SKM-1 (cell line): ENCODE results near the gene OSBP.
A peak's percentile ranks its signal among the peaks of the same experiment; 100 is the strongest.
"Not testable (repeated sequence)": the region's sequence is repeated elsewhere in the genome, so short reads cannot be mapped to it uniquely, and the experiment has no call there.

Experiments
- DNase-seq: peaks from one replicate; lab custom pipeline; 2025; ENCODE audit not compliant: unreplicated experiment; lab: John Stamatoyannopoulos, UW

The OSBP gene

DNA sequence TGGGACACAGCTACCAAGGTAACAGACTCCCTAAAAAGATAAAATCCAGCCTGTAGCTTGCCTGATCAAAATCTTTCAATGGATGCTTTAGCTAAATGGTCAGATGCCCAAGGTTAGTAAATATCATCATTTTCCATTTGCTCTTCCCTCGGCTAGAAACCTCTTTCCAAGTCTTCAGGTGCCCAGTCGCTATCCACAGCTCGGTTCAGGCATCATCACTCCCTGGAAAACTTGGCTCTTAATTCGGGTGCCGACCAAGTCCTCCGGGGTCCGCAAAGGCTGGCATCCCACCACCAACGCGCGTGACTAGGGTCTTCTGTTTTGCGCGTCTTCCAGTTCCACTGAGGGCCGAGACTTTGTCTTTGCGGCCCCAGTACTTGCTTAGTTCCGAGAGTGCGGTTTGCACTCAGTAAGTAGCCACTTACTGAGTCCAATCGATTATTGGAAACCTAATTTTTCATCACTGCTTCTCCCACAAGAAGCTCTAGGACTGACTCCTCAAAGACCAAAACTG lies 59.9 kb downstream of the OSBP start:
- DNase-seq, result no peak

- DNase-seq, result no peak
These were observed 62.3 kb downstream of the OSBP start for GRCh38 chr11:59553323-59553722.

GRCh38 chr11:59552844-59553243 lies 62.7 kb downstream of the OSBP start:
- DNase-seq, result no peak

GRCh38 chr11:59551659-59552521 lies 63.7 kb downstream of the OSBP start:
- no peak for DNase-seq

GRCh38 chr11:59550842-59551658 lies 64.5 kb downstream of the OSBP start:
- DNase-seq, result peak; percentile 95

GRCh38 chr11:59550368-59550841 lies 65.2 kb downstream of the OSBP start:
- DNase-seq, result peak; percentile 76

DNA sequence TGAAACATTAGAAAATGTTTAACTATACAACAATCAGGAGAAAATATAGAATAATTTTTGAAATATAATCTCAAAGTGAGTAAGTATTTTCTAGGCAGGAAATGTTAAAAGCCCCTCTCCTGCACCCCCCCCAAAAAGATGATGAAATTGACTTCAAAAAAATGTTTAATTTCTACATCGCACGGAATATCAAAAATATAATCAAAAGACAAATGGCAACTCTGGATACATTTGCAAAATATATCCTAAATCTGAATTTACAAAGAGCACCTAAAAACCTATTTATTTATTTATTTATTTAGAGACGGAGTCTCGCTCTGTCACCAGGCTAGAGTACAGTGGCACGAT lies 67.3 kb downstream of the OSBP start:
- DNase-seq, result no peak

GRCh38 chr11:59547605-59548308 lies 67.8 kb downstream of the OSBP start:
- not testable (repeated sequence) for DNase-seq

- no peak for DNase-seq
These were observed 70.2 kb downstream of the OSBP start for GRCh38 chr11:59545179-59546020.

GRCh38 chr11:59544869-59545178 lies 70.8 kb downstream of the OSBP start:
- no peak for DNase-seq

DNA sequence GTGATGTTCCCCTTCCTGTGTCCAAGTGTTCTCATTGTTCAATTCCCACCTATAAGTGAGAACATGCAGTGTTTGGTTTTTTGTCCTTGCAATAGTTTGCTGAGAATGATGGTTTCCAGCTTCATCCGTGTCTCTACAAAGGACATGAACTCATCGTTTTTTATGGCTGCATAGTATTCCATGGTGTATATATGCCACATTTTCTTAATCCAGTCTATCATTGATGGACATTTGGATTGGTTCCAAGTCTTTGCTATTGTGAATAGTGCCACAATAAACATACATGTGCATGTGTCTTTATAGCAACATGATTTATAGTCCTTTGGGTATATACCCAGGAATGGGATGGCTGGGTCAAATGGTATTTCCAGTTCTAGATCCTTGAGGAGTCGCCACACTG lies 71.9 kb downstream of the OSBP start:
- not testable (repeated sequence) for DNase-seq

DNA sequence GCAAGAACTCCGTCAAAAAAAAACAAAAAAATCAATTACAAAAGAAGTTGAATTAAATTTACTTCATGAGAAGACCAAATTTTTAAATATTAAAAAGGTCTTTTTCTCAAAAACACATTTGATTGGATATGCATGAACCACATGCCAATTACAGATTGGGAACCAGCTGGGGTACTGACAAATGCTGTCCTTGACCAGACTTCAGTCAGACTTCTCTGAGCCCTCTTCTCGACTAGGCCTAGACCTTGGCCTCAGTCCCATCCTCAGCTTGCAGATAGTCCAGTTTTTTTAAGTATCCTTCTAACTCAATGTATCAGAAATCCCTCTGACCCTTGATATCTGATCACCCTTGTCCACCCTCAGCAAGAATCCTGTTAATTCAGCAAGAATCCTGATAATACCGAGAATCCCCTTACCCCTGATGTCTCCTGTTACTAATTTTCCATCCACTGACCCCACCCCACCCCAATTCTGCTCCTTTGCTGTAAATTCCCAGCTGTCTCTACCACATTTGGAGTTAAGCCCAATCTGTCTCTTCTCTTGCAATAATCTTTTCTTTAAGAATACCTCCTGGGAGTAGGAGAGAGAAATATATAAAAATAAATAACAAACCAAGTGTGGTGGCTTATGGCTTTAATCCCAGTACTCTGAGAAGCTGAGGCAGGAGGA lies 73.3 kb downstream of the OSBP start:
- no peak for DNase-seq

DNA sequence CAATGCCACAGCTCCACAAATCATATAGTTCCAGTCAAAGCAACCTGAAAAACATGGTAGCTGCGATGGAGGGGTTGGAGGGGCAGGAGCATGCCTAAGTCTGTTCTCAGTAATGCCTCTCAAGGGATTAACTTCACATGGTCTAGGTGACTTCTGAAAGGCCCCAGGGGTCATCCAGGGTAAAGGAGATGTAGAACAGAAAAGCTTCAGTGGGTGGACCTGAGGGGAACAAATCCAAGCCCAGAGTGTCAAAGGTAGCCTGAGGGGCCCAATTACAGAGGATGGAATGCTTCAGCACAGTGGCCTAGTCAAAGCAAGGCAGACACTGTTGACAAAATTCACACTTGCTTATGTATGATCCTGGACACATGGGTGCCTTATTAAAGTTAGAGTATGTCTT lies 80.9 kb downstream of the OSBP start:
- no peak for DNase-seq

GRCh38 chr11:59532620-59533019 lies 83.0 kb downstream of the OSBP start:
- no peak for DNase-seq

DNA sequence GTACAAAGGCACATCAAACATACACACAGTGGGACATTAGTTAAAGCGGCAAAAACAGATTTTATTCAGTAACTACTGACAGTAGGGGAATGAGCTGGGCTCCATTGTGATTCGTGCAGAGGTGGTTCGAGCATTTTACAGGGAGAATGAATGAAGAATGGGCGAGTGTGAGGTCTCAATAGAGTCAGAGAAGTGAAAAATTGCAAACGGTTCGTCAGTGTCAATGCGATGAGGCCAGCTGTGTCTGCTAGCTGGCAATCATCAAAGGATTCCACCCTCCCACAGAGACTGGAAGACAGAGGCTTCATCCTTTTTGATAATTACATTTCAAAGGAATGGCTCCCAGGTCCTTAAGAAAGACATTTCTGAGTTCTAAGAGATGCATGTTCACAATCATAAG lies 86.9 kb downstream of the OSBP start:
- no peak for DNase-seq
